HepG2 (cell line): ENCODE data around the gene ALDH1A2. TPM values are rescaled to one million over a fixed set of nuclear protein-coding genes. Genes with fewer than 3 reads are reported as not detected.

Source experiments
- ATAC-seq: fragments of 200-7000 bp; cut with Tn5 transposase; 3 replicates; pipeline ENCODE4 v1.9.1; 2020; ENCODE audit warnings: mild to moderate bottlenecking, moderate library complexity
- BruUV-seq: library from RNA; stranded (reverse); fragments of 400-500 nt; replicated peaks from 2 replicates; lab custom pipeline; 2021; lab: Mats Ljungman, UMichigan
- CTCF ChIA-PET: fragments of 300-600 bp; formaldehyde crosslinking; extraction: SDS; loops from one replicate; lab custom pipeline; 2021; ENCODE audit warnings: low total read pairs, inconsistent platforms, low intra/inter-chr PET ratio; lab: Yijun Ruan, JAX
- POLR2A ChIA-PET: fragments of 350-600 bp; sonication (Branson Sonifier 250); formaldehyde crosslinking; loops from one replicate; lab custom pipeline; 2020; ENCODE audit warnings: antibody characterized with exemption, inconsistent platforms; lab: Yijun Ruan, JAX
- DNase-seq: peaks from one replicate; pipeline ENCODE4 v3.0.0-alpha.2; 2015; ENCODE audit warnings: low spot score
- FAIRE-seq: peaks from 3 replicates; lab custom pipeline; 2011; peaks lifted over from hg19 to GRCh38; lab: Jason Lieb, UNC
- H2AFZ ChIP-seq: one replicate; pipeline ENCODE4 v1.6.1; 2011; ENCODE audit warnings: low read length, inconsistent platforms
- H3K27ac ChIP-seq: fragments of 300-600 bp; 3 replicates; pipeline ENCODE4 v1.8.0; 2011; ENCODE audit warnings: mixed run types, mild to moderate bottlenecking, mixed read lengths, low read length, inconsistent platforms; ENCODE audit not compliant: insufficient read depth; ENCODE audit errors: extremely low read length
- H3K27me3 ChIP-seq, 2 experiments: fragments of 200-600 bp in 1 of 2; 2 replicates in 1 of 2; 3 replicates in 1 of 2; pipeline versions ENCODE4 v1.6.0 to v1.8.0; 2011; ENCODE audit warnings: low read length in 2 of 2, mild to moderate bottlenecking in 2 of 2, moderate library complexity in 2 of 2, inconsistent platforms in 1 of 2; ENCODE audit not compliant: insufficient read depth in 2 of 2, control insufficient read depth in 1 of 2
- H3K36me3 ChIP-seq, 2 experiments: fragments of 200-600 bp in 1 of 2; replicated peaks in 1 of 2; 2 replicates in 1 of 2; 3 replicates in 1 of 2; pipeline versions ENCODE4 v1.5.1 to v1.8.0; 2011; ENCODE audit warnings: low read length in 2 of 2, inconsistent platforms in 1 of 2; ENCODE audit not compliant: insufficient read depth in 2 of 2, control insufficient read depth in 1 of 2
- H3K4me1 ChIP-seq: 2 replicates; pipeline ENCODE4 v1.5.1; 2012; ENCODE audit warnings: low read length, inconsistent platforms; ENCODE audit not compliant: insufficient read depth
- H3K4me2 ChIP-seq: 2 replicates; pipeline ENCODE4 v1.6.0; 2011; ENCODE audit warnings: low read depth, low read length, inconsistent platforms
- H3K4me3 ChIP-seq, 3 experiments: fragments of 200-600 bp in 1 of 3; sonication (generic), shearing (Covaris generic) in 1 of 3; replicated peaks in 1 of 3; 2 replicates each; pipeline ENCODE4 v1.5.1; 2011 to 2016; ENCODE audit warnings: low read length in 3 of 3, inconsistent platforms in 2 of 3, low read depth in 2 of 3, mild to moderate bottlenecking in 2 of 3, control low read depth in 1 of 3, mixed read lengths in 1 of 3; ENCODE audit not compliant: insufficient read depth in 1 of 3
- H3K79me2 ChIP-seq: one replicate; pipeline ENCODE4 v1.6.1; 2011; ENCODE audit warnings: low read length, inconsistent platforms; ENCODE audit not compliant: insufficient read depth
- H3K9ac ChIP-seq: 2 replicates; pipeline ENCODE4 v1.6.0; 2011; ENCODE audit warnings: mild to moderate bottlenecking, low read depth, low read length, inconsistent platforms; ENCODE audit not compliant: insufficient read depth
- H3K9me3 ChIP-seq: 2 replicates; pipeline ENCODE4 v1.5.1; 2012; ENCODE audit warnings: mild to moderate bottlenecking, low read length
- H4K20me1 ChIP-seq: 2 replicates; pipeline ENCODE4 v1.6.0; 2011; ENCODE audit warnings: inconsistent platforms, mild to moderate bottlenecking, low read length, moderate library complexity; ENCODE audit not compliant: insufficient read depth
- ARNT2 ChIP-seq: sonication (generic); formaldehyde crosslinking; IDR thresholded peaks from 2 replicates; pipeline ENCODE4 v1.8.0; 2022; ENCODE audit warnings: mild to moderate bottlenecking, low read depth, missing genetic modification reagents, moderate library complexity
- KLF15 ChIP-seq: sonication (generic); formaldehyde crosslinking; IDR thresholded peaks from 2 replicates; pipeline ENCODE4 v1.8.1; 2023; ENCODE audit warnings: borderline replicate concordance, mild to moderate bottlenecking, inconsistent platforms, missing genetic modification reagents, mixed read lengths
- NFYB ChIP-seq: sonication (generic); formaldehyde crosslinking; IDR thresholded peaks from 2 replicates; pipeline ENCODE4 v1.4.0; 2020; ENCODE audit warnings: missing genetic modification reagents
- RXRB ChIP-seq: IDR thresholded peaks from 2 replicates; pipeline ENCODE4 v1.6.1; 2016; ENCODE audit warnings: borderline replicate concordance, missing genetic modification reagents, missing compliant biosample characterization
- SNRNP70 ChIP-seq: fragments of 200-400 bp; formaldehyde crosslinking; IDR thresholded peaks from 2 replicates; pipeline ENCODE4 v1.6.1; 2017; ENCODE audit warnings: mild to moderate bottlenecking, low read depth, low read length, moderate library complexity
- TCF7 ChIP-seq: sonication (generic); IDR thresholded peaks from 2 replicates; pipeline ENCODE4 v1.6.1; 2016; ENCODE audit warnings: antibody characterized with exemption, low read depth
- YEATS4 ChIP-seq: sonication (generic); formaldehyde crosslinking; IDR thresholded peaks from 2 replicates; pipeline ENCODE4 v1.4.0; 2020; ENCODE audit warnings: missing genetic modification reagents, borderline replicate concordance
- ZNF136 ChIP-seq: sonication (generic); formaldehyde crosslinking; IDR thresholded peaks from 2 replicates; pipeline ENCODE4 v1.8.1; 2022; ENCODE audit warnings: low read depth, mild to moderate bottlenecking, moderate library complexity, missing genetic modification reagents
- ZNF274 ChIP-seq: sonication (generic); formaldehyde crosslinking; IDR thresholded peaks from 2 replicates; pipeline ENCODE4 v1.5.1; 2020; ENCODE audit warnings: mild to moderate bottlenecking, missing genetic modification reagents
- WGBS: methylation state at CpG from one replicate; pipeline ENCODE4 v1.1.6; 2017; ENCODE audit warnings: low lambda C conversion rate; 5-methylcytosine and 5-hydroxymethylcytosine counted together
- in situ Hi-C: cut with HindIII; loops from 2 replicates; pipeline ENCODE4 v1.10.0; 2017; ENCODE audit warnings: low pct_unique_long_range_greater_than_20kb; ENCODE audit not compliant: extremely low pct_ligation_motif_present
- intact Hi-C: fragments of 100-400 bp; cut with micrococcal nuclease; formaldehyde crosslinking; loops from one replicate; pipeline ENCODE4 v1.10.0; 2022; ENCODE audit not compliant: unreplicated experiment
- polyA plus RNA-seq, 8 experiments: library from polyadenylated mRNA; depleted of rRNA in 3 of 8; stranded (reverse) in 7 of 8; unstranded in 1 of 8; fragments of >200 nt; fragmentation: Illumina TruSeq in 4 of 8; extraction: Trizol in 4 of 8; gene quantifications; 2 replicates each; pipeline versions ENCODE4 v1.2.1 to v1.2.3, GENCODE V29; 2011 to 2016; ENCODE audit warnings: low read depth in 4 of 8, missing spikeins in 1 of 8, mixed read lengths in 1 of 8; ENCODE audit not compliant: insufficient read depth in 1 of 8
- total RNA-seq, 5 experiments: library from RNA; depleted of rRNA; stranded (reverse); fragments of >200 nt; fragmentation: Illumina TruSeq; extraction: Trizol; gene quantifications; 2 replicates each; pipeline ENCODE4 v1.2.3, GENCODE V29; 2016; ENCODE audit warnings: low read depth in 1 of 5
- TF ChIP-seq, protein P1 (sequence below): IDR thresholded peaks from 2 replicates; pipeline ENCODE4 v1.6.1; 2016; ENCODE audit warnings: missing biosample characterization, missing genetic modification reagents, low read depth

ALDH1A2 gene
- total and polyA plus RNA-seq, 2 of the 13 experiments (the other 11 are each of a cell fraction or from before 2014, with no cell fraction given): 0.64 to 0.90 TPM

DNA sequence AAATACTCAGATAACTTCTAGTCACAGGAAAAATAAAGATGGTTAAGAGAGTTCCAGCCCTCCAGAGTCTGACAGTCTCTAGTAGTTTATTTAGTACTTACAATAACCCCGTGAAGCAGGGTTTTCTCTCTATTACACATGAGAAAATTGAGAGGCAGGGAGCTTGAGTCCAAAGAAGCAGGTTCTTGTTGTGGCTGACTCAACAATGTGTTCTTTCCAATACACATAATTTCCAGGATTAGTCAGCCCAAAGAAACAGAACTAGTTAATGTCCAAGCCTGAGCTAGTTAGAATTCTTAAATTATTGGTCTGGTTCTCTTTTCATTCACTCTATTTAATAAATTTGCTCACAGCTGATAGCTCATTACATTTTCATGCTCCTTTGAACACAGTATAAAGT is 49.9 kb downstream of the ALDH1A2 start:
- Histone ChIP-seq H4K20me1 (no peaks in the 10 kb centered on the region), H3K36me3 (no peaks in the 10 kb centered on the region), H3K4me3 (no peak overlapping the region), H2AFZ (no peak overlapping the region), H3K9ac (no peak overlapping the region), H3K9me3 (no peaks in the 10 kb centered on the region), H3K4me1 (no peaks in the 10 kb centered on the region), H3K79me2 (no peaks in the 10 kb centered on the region), H3K27me3 (no peaks in the 10 kb centered on the region), H3K4me2 (no peak overlapping the region), H3K27ac (no peak overlapping the region)
- ATAC-seq (no peak), DNase-seq (no peak), FAIRE-seq (no peak)
- no TSS peak for BruUV-seq
- no peak for TF ChIP-seq ZNF136 (CRISPR knock-in tag)
- TF ChIP-seq NFYB (CRISPR knock-in tag): no peak
- TF ChIP-seq RXRB (CRISPR knock-in tag): no peak
- TF ChIP-seq, protein P1, sequence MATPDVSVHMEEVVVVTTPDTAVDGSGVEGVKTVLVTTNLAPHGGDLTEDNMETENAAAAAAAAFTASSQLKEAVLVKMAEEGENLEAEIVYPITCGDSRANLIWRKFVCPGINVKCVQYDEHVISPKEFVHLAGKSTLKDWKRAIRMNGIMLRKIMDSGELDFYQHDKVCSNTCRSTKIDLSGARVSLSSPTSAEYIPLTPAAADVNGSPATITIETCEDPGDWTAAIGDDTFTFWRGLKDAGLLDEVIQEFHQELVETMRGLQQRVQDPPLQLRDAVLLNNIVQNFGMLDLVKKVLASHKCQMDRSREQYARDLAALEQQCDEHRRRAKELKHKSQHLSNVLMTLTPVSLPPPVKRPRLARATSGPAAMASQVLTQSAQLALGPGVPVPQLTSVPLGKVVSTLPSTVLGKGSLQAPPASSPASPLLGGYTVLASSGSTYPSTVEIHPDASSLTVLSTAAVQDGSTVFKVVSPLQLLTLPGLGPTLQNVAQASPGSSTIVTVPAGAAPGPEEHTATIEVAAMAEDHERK (CRISPR knock-in tag): no peak
- TF ChIP-seq KLF15: no peak
- TF ChIP-seq TCF7: no peak
- TF ChIP-seq SNRNP70: no peak
- TF ChIP-seq YEATS4 (CRISPR knock-in tag): no peak
- no peak for TF ChIP-seq ARNT2 (CRISPR knock-in tag)
- no peak for TF ChIP-seq ZNF274 (CRISPR knock-in tag)
- WGBS: 0% methylated on average over 1 of the region's 1 CpG
- in situ Hi-C loops: no loop called here
- ChIA-PET CTCF (no interaction called here), POLR2A (no interaction called here)
- intact Hi-C loops: no loop called here
